ENCODE data around the gene FAM72A.
"Not testable (repeated sequence)": the region's sequence is repeated elsewhere in the genome, so short reads cannot be mapped to it uniquely, and the experiment has no call there.

GRCh38 chr1:206219514-206220331, 17.1 kb upstream of the FAM72A start:
- TF ChIP-seq CTCF (IDR thresholded peaks at IDR 0.05; ENCODE audit: extremely low read depth in 1 of 2, insufficient read depth in 1 of 2, low read depth in 1 of 2, low read length in 2 of 2); EZH2 (IDR thresholded peaks at IDR 0.05; ENCODE audit: borderline replicate concordance, low read depth, low read length, severe bottlenecking); POLR2A (IDR thresholded peaks at IDR 0.05; ENCODE audit: low read depth, low read length); POLR2AphosphoS5 (IDR thresholded peaks at IDR 0.05; ENCODE audit: insufficient read depth, low read depth, low read length): not testable (repeated sequence)
